Astrocyte (in vitro differentiated cells and primary cell): ENCODE measurements around the gene PPP2R3C. TPM values are rescaled to one million over a fixed set of nuclear protein-coding genes. Genes with fewer than 3 reads are reported as not detected.

Experiments used
- DNase-seq: peaks from one replicate; pipeline ENCODE4 v3.0.0-alpha.2; 2010; ENCODE audit warnings: low read depth
- FAIRE-seq: peaks from 2 replicates; lab custom pipeline; 2011; peaks lifted over from hg19 to GRCh38; lab: Jason Lieb, UNC
- H2AFZ ChIP-seq: 2 replicates; pipeline ENCODE4 v1.6.0; 2012; ENCODE audit warnings: low read depth, low read length, inconsistent platforms
- H3K27ac ChIP-seq: 2 replicates; pipeline ENCODE4 v1.5.1; 2011; ENCODE audit warnings: low read depth, low read length, inconsistent platforms
- H3K27me3 ChIP-seq: 2 replicates; pipeline ENCODE4 v1.6.0; 2011; ENCODE audit warnings: low read length, inconsistent platforms; ENCODE audit not compliant: insufficient read depth
- H3K36me3 ChIP-seq: 2 replicates; pipeline ENCODE4 v1.5.1; 2011; ENCODE audit warnings: low read length, inconsistent platforms; ENCODE audit not compliant: insufficient read depth
- H3K4me1 ChIP-seq: 2 replicates; pipeline ENCODE4 v1.5.1; 2011; ENCODE audit warnings: low read length, inconsistent platforms; ENCODE audit not compliant: insufficient read depth
- H3K4me2 ChIP-seq: 2 replicates; pipeline ENCODE4 v1.6.0; 2012; ENCODE audit warnings: low read length, inconsistent platforms
- H3K4me3 ChIP-seq: 2 replicates; pipeline ENCODE4 v1.5.1; 2011; ENCODE audit warnings: low read depth, mild to moderate bottlenecking, low read length, inconsistent platforms; ENCODE audit not compliant: insufficient read depth
- H3K79me2 ChIP-seq: 2 replicates; pipeline ENCODE4 v1.6.0; 2012; ENCODE audit warnings: mild to moderate bottlenecking, low read length, inconsistent platforms; ENCODE audit not compliant: insufficient read depth
- H3K9ac ChIP-seq: 2 replicates; pipeline ENCODE4 v1.6.0; 2012; ENCODE audit warnings: mild to moderate bottlenecking, low read length, inconsistent platforms
- H3K9me3 ChIP-seq: 2 replicates; pipeline ENCODE4 v1.5.1; 2012; ENCODE audit warnings: low read depth, mild to moderate bottlenecking, low read length, inconsistent platforms; ENCODE audit not compliant: insufficient read depth
- H4K20me1 ChIP-seq: 2 replicates; pipeline ENCODE4 v1.6.0; 2012; ENCODE audit warnings: low read length, inconsistent platforms; ENCODE audit not compliant: insufficient read depth
- H3K27ac Mint-ChIP-seq: one replicate; pipeline ENCODE4 v1.8.0; 2021; ENCODE audit warnings: mild to moderate bottlenecking, mixed read lengths; ENCODE audit not compliant: unreplicated experiment
- H3K27me3 Mint-ChIP-seq: one replicate; pipeline ENCODE4 v1.8.0; 2021; ENCODE audit warnings: low read depth, mixed read lengths; ENCODE audit not compliant: unreplicated experiment
- H3K36me3 Mint-ChIP-seq: one replicate; pipeline ENCODE4 v1.8.0; 2021; ENCODE audit warnings: low read depth, mixed read lengths; ENCODE audit not compliant: unreplicated experiment
- H3K4me1 Mint-ChIP-seq: one replicate; pipeline ENCODE4 v1.8.0; 2021; ENCODE audit warnings: low read depth, mixed read lengths; ENCODE audit not compliant: unreplicated experiment
- H3K4me3 Mint-ChIP-seq: one replicate; pipeline ENCODE4 v1.8.0; 2021; ENCODE audit warnings: mild to moderate bottlenecking, moderate library complexity, mixed read lengths; ENCODE audit not compliant: unreplicated experiment
- H3K9me3 Mint-ChIP-seq: one replicate; pipeline ENCODE4 v1.8.0; 2021; ENCODE audit warnings: mild to moderate bottlenecking, mixed read lengths; ENCODE audit not compliant: unreplicated experiment
- EZH2 ChIP-seq: IDR thresholded peaks from 2 replicates; pipeline ENCODE4 v1.6.1; 2012; ENCODE audit warnings: mild to moderate bottlenecking, low read length, inconsistent platforms; ENCODE audit not compliant: insufficient read depth
- total RNA-seq: library from RNA; stranded (reverse); gene quantifications from 2 replicates; pipeline ENCODE4 v1.2.1, GENCODE V29; 2021
- TF ChIP-seq, protein P1 (sequence below): IDR thresholded peaks from 2 replicates; pipeline ENCODE4 v1.5.1; 2011; ENCODE audit warnings: low read depth, mild to moderate bottlenecking, inconsistent platforms, low read length, moderate library complexity; ENCODE audit not compliant: insufficient read depth

Gene PPP2R3C
- total RNA-seq, 1 donor from 2014 or later, result 28.3 TPM

DNA sequence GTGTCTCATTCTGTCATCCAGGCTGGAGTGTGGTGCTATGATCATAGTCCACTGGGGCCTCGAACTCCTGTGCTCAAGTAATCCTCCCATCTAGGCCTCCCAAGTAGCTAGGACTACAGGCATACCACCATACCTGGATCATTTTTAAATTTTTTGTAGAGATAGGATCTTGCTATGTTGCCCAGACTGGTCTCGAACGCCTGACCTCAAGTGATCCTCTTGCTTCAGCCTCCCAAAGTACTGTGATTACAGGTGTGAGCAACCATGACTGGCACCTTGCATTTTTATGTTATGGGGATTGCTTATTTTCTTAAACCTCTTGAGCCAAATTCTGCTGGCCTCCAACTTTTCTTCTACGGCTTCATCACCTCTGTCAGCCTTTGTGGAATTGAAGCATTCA, 27.4 kb upstream of the PPP2R3C start:
- H3K36me3 Mint-ChIP-seq, result peaks cover 14% of the 10 kb centered on the region
- TF ChIP-seq, protein P1, sequence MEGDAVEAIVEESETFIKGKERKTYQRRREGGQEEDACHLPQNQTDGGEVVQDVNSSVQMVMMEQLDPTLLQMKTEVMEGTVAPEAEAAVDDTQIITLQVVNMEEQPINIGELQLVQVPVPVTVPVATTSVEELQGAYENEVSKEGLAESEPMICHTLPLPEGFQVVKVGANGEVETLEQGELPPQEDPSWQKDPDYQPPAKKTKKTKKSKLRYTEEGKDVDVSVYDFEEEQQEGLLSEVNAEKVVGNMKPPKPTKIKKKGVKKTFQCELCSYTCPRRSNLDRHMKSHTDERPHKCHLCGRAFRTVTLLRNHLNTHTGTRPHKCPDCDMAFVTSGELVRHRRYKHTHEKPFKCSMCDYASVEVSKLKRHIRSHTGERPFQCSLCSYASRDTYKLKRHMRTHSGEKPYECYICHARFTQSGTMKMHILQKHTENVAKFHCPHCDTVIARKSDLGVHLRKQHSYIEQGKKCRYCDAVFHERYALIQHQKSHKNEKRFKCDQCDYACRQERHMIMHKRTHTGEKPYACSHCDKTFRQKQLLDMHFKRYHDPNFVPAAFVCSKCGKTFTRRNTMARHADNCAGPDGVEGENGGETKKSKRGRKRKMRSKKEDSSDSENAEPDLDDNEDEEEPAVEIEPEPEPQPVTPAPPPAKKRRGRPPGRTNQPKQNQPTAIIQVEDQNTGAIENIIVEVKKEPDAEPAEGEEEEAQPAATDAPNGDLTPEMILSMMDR, result no peak
- no peak for TF ChIP-seq EZH2
- DNase-seq, result no peak
- Histone ChIP-seq H3K36me3 (no peaks in the 10 kb centered on the region), H3K9me3 (no peaks in the 10 kb centered on the region), H3K4me3 (no peak overlapping the region), H2AFZ (no peak overlapping the region), H3K27ac (no peak overlapping the region), H3K4me1 (no peaks in the 10 kb centered on the region), H4K20me1 (peaks cover 12% of the 10 kb centered on the region), H3K27me3 (no peaks in the 10 kb centered on the region), H3K9ac (no peak overlapping the region), H3K4me2 (no peak overlapping the region), H3K79me2 (no peaks in the 10 kb centered on the region)
- no peaks in the 10 kb centered on the region for H3K4me1 Mint-ChIP-seq
- peaks cover 5% of the 10 kb centered on the region for H3K9me3 Mint-ChIP-seq
- FAIRE-seq, result no peak
- no peak overlapping the region for H3K4me3 Mint-ChIP-seq
- H3K27me3 Mint-ChIP-seq, result no peaks in the 10 kb centered on the region
- H3K27ac Mint-ChIP-seq, result no peak overlapping the region

DNA sequence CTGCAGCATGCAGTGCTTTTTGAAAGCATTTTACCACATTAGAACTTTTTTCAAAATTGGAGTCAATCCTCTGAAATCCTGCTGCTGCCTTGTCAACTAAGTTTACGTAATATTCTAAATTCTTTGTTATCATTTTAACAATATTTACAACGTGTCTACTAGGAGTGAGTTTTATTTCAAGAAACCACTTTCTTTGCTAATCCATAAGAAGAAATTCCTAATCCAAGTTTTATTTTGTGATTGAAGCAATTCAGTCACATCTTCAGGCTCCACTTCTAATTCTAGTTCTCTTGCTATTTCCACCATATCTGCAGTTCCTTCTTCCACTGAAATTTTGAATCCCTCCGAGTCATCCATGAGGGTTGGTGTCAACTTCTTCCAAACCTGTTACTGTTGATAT, 25.9 kb upstream of the PPP2R3C start:
- FAIRE-seq, result no peak
- no peak overlapping the region for H3K4me3 ChIP-seq
- H3K9me3 ChIP-seq, result no peaks in the 10 kb centered on the region
- peaks cover 17% of the 10 kb centered on the region for H4K20me1 ChIP-seq
- Mint-ChIP-seq H3K36me3 (peaks cover 9% of the 10 kb centered on the region), H3K4me1 (no peaks in the 10 kb centered on the region), H3K4me3 (no peak overlapping the region), H3K27ac (no peak overlapping the region), H3K27me3 (no peaks in the 10 kb centered on the region), H3K9me3 (peaks cover 2% of the 10 kb centered on the region)
- H3K79me2 ChIP-seq, result peaks cover 3% of the 10 kb centered on the region
- TF ChIP-seq EZH2, result no peak
- TF ChIP-seq, protein P1, result no peak
- H3K9ac ChIP-seq, result no peak overlapping the region
- H3K36me3 ChIP-seq, result no peaks in the 10 kb centered on the region
- no peak overlapping the region for H2AFZ ChIP-seq
- H3K4me1 ChIP-seq, result no peaks in the 10 kb centered on the region
- H3K4me2 ChIP-seq, result no peak overlapping the region
- H3K27ac ChIP-seq, result no peak overlapping the region
- H3K27me3 ChIP-seq, result no peaks in the 10 kb centered on the region
- DNase-seq, result no peak

DNA sequence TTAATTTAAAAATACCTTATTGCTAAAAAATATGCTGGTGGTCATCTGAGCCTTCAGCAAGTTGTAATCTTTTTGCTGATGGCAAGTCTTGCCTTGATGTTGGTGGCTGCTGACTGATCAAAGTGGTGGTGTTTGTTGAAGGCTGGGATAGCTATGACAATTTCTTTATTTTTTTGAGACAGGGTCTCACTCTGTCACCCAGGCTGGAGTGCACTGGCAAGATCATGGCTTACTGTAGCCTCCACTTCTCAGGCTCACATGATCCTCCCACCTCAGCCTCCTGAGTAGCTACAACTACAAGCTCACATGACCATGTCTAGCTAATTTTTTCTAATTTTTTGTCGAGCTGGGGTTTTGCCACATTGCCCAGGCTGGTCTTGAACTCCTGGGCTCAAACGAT, 25.4 kb upstream of the PPP2R3C start:
- DNase-seq, result no peak
- H3K36me3 Mint-ChIP-seq, result peaks cover 9% of the 10 kb centered on the region
- H3K27me3 Mint-ChIP-seq, result no peaks in the 10 kb centered on the region

More for the DNA sequence above, 25.4 kb upstream of the PPP2R3C start:
- no peak overlapping the region for H3K9ac ChIP-seq
- H3K4me2 ChIP-seq, result no peak overlapping the region
- no peak for FAIRE-seq
- TF ChIP-seq, protein P1, result no peak
- TF ChIP-seq EZH2, result no peak
- H3K27me3 ChIP-seq, result no peaks in the 10 kb centered on the region
- H3K9me3 ChIP-seq, result no peaks in the 10 kb centered on the region
- no peak overlapping the region for H2AFZ ChIP-seq
- Mint-ChIP-seq H3K4me1 (no peaks in the 10 kb centered on the region), H3K27ac (no peak overlapping the region), H3K9me3 (peaks cover 2% of the 10 kb centered on the region), H3K4me3 (no peak overlapping the region)
- H3K79me2 ChIP-seq, result peaks cover 3% of the 10 kb centered on the region
- H3K27ac ChIP-seq, result no peak overlapping the region
- no peaks in the 10 kb centered on the region for H3K36me3 ChIP-seq
- no peaks in the 10 kb centered on the region for H3K4me1 ChIP-seq
- H4K20me1 ChIP-seq, result peaks cover 17% of the 10 kb centered on the region
- H3K4me3 ChIP-seq, result no peak overlapping the region
